22Rv1 (cell line): ENCODE data around the gene HS6ST2.

Source experiments
- CTCF ChIP-seq: fragments of 450-650 bp; IDR thresholded peaks from 2 replicates; pipeline ENCODE4 v1.5.1; 2017; ENCODE audit warnings: mild to moderate bottlenecking
- ZFX ChIP-seq: fragments of 450-650 bp; IDR thresholded peaks from 2 replicates; pipeline ENCODE4 v1.6.1; 2017; ENCODE audit warnings: antibody characterized with exemption, borderline replicate concordance

- TF ChIP-seq CTCF (no peak), ZFX (no peak)
Measured at GRCh38 chrX:132965461-132965860, 7.0 kb upstream of the HS6ST2 start.
